Fibroblast of mammary gland (primary cell): Measurements from ENCODE around the gene SEMA6B.
A peak's percentile ranks its signal among the peaks of the same experiment; 100 is the strongest.

ENCODE experiments used
- DNase-seq: peaks from one replicate; pipeline ENCODE4 v3.0.0-alpha.2; 2010; ENCODE audit warnings: low read depth
- H3K4me3 ChIP-seq: 2 replicates; pipeline ENCODE4 v1.5.1; 2011; ENCODE audit warnings: low read depth, mild to moderate bottlenecking, low read length, moderate library complexity; ENCODE audit not compliant: control insufficient read depth
- CTCF ChIP-seq: conservative IDR thresholded peaks from 2 replicates; pipeline ENCODE4 v1.5.1; 2011; ENCODE audit warnings: low read depth, low read length, inconsistent platforms; ENCODE audit not compliant: control insufficient read depth, insufficient read depth

SEMA6B gene, protein sequence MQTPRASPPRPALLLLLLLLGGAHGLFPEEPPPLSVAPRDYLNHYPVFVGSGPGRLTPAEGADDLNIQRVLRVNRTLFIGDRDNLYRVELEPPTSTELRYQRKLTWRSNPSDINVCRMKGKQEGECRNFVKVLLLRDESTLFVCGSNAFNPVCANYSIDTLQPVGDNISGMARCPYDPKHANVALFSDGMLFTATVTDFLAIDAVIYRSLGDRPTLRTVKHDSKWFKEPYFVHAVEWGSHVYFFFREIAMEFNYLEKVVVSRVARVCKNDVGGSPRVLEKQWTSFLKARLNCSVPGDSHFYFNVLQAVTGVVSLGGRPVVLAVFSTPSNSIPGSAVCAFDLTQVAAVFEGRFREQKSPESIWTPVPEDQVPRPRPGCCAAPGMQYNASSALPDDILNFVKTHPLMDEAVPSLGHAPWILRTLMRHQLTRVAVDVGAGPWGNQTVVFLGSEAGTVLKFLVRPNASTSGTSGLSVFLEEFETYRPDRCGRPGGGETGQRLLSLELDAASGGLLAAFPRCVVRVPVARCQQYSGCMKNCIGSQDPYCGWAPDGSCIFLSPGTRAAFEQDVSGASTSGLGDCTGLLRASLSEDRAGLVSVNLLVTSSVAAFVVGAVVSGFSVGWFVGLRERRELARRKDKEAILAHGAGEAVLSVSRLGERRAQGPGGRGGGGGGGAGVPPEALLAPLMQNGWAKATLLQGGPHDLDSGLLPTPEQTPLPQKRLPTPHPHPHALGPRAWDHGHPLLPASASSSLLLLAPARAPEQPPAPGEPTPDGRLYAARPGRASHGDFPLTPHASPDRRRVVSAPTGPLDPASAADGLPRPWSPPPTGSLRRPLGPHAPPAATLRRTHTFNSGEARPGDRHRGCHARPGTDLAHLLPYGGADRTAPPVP

DNA sequence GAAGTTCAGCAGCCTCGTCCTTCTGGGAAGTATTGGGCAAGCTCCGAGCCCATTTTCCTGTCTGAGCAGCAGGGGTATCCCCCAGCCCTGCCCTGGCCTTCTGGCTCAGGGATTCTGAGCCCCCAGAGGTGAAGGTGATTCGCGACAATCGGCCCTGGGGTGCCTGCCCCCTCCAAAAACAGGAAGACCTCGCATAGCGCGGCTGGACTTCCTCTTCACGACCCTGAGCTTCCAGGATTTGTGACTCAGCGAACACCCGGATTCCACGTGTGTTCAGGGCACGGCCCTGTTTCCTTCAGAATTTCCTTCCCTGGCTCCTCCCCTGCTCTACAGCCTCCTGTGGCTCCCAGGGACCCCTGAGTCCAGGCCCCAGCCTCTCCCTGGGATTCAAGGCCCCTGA, at the start of gene SEMA6B:
Gene SEMA6B (minus strand): TSS at position 116 of the 400 bp plus-strand sequence. CDS start 1,227 bp downstream, outside the sequence.
- TF ChIP-seq CTCF = no peak
- H3K4me3 ChIP-seq = no peak within 1 kb of the TSS
- no peak for DNase-seq

DNA sequence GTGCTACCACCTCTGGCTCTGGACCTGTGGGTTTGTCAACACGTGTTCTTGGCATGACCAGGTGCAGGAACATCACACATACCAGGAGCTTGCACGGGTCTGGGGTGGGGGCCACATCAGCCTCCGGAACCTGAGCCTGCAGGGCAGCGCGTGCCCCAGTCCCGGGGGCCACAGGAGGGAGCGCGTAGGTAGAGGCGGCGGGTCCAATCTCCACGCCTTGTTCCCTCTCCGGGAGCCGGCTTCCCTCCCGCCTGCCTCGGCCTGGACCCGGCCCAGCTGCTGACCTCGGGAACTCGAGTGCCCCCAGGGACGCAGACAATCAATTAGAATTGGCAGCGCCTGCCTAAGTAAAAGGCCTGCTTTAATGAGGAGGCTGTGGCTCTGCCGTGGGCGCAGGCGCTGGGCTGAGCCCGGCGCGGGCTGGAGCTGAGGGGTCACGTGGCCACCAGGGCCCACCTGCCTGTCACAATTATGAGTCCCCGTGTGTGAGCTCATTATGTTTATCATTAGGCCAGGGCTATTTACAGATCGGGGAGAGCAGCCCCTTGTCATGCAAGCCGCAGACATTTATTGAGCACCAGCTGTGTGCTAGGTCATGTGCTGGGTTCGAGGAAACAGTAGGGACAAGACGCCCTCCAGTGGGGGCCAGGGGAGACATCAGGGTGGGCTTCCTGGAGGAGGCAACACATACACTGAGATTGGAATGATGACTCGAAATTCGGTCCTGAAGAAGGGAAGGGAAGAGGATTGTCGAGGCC, 47.6 kb upstream of the SEMA6B start:
- peak; percentile 45 for DNase-seq
- TF ChIP-seq CTCF = no peak
- H3K4me3 ChIP-seq = no peak overlapping the region

- H3K4me3 ChIP-seq = no peak overlapping the region
- TF ChIP-seq CTCF = no peak
- no peak for DNase-seq
Measured at GRCh38 chr19:4606181-4606580, 46.7 kb upstream of the SEMA6B start.

DNA sequence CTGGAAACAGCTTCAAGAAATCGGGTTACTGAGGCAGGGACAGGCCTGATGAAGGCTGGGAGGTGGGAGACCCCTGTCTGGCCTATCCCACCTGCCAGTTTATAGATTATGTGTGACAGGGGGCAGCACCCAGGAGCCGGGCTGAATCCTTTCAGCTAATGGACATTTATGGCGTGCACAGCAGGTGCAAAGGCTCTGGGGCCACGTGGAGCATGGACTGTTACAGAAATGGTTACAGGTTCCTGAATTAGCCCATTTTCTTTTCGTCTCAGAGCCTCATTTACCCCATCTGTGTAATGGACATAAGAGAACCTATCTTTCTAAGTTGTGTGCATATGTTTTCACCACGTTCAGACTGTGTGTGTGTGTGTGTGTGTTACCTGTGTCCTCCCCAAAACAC, 45.4 kb upstream of the SEMA6B start:
- no peak for DNase-seq
- no peak for TF ChIP-seq CTCF
- H3K4me3 ChIP-seq = no peak overlapping the region

DNA sequence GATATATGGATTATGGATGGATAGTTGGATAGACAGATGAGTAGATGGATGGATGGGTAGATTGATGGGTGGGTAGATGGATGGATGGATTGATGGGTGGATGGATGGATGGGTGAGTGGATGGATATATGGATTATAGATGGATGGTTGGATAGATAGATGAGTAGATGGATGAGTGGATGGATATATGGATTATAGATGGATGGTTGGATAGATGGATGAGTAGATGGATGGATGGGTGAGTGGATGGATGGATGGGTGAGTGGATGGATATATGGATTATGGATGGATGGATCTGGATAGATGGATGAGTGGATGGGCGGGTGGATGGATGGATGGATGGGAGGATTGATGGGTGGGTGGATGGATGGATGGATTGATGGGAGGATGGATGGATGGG, 43.4 kb upstream of the SEMA6B start:
- TF ChIP-seq CTCF = no peak
- H3K4me3 ChIP-seq = no peak overlapping the region
- DNase-seq = no peak

GRCh38 chr19:4602173-4602788, 42.8 kb upstream of the SEMA6B start:
- no peak for DNase-seq
- H3K4me3 ChIP-seq = no peak overlapping the region
- no peak for TF ChIP-seq CTCF
